COR-L47 (cell line): ENCODE measurements around the gene FARP1.

Source experiments
- DNase-seq: peaks from one replicate; lab custom pipeline; 2025; lab: John Stamatoyannopoulos, UW

The FARP1 gene

GRCh38 chr13:98175823-98176222, 32.9 kb downstream of the FARP1 start:
- no peak for DNase-seq

GRCh38 chr13:98176777-98177608, 34.1 kb downstream of the FARP1 start, which contains the start of gene RNF113B:
TSS of gene RNF113B (minus strand) at chr13:98177269. CDS start at chr13:98177236, 33 bp downstream.
- DNase-seq = no peak

GRCh38 chr13:98180092-98180491, 37.2 kb downstream of the FARP1 start:
- DNase-seq = no peak

- DNase-seq = no peak
Observed at GRCh38 chr13:98181111-98181815, 38.4 kb downstream of the FARP1 start.

- DNase-seq = no peak
Observed at GRCh38 chr13:98182153-98182552, 39.3 kb downstream of the FARP1 start.

- no peak for DNase-seq
Observed at GRCh38 chr13:98182589-98182988, 39.7 kb downstream of the FARP1 start.

GRCh38 chr13:98184792-98185191, 41.9 kb downstream of the FARP1 start:
- no peak for DNase-seq

- no peak for DNase-seq
Observed at GRCh38 chr13:98187155-98187964, 44.5 kb downstream of the FARP1 start.

- DNase-seq = no peak
Observed at GRCh38 chr13:98187965-98188261, 45.0 kb downstream of the FARP1 start.

GRCh38 chr13:98188544-98189166, 45.8 kb downstream of the FARP1 start:
- no peak for DNase-seq

GRCh38 chr13:98189841-98190505, 47.1 kb downstream of the FARP1 start:
- peak; percentile 1 for DNase-seq

GRCh38 chr13:98190889-98191444, 48.1 kb downstream of the FARP1 start:
- DNase-seq = no peak

GRCh38 chr13:98192008-98192407, 49.1 kb downstream of the FARP1 start:
- DNase-seq = no peak

GRCh38 chr13:98195054-98195791, 52.3 kb downstream of the FARP1 start:
- DNase-seq = no peak

GRCh38 chr13:98198683-98199082, 55.8 kb downstream of the FARP1 start:
- DNase-seq = no peak

GRCh38 chr13:98199480-98199879, 56.6 kb downstream of the FARP1 start:
- DNase-seq = peak; percentile 4

- DNase-seq = no peak
Observed at GRCh38 chr13:98200211-98200878, 57.5 kb downstream of the FARP1 start.

GRCh38 chr13:98201189-98201588, 58.3 kb downstream of the FARP1 start:
- no peak for DNase-seq

- DNase-seq = no peak
Observed at GRCh38 chr13:98201984-98202383, 59.1 kb downstream of the FARP1 start.
